K562 (cell line): ENCODE measurements around the gene NEMP1. TPM values are rescaled to one million over a fixed set of nuclear protein-coding genes. Genes with fewer than 3 reads are reported as not detected.

Experiments
- CXXC5 ChIP-seq: fragments of 250-450 bp; sonication (Bioruptor Pico); IDR thresholded peaks from 2 replicates; pipeline ENCODE4 v1.8.0; 2022; ENCODE audit warnings: inconsistent platforms, mild to moderate bottlenecking, moderate library complexity
- DNMT1 ChIP-seq: fragments of 450-650 bp; IDR thresholded peaks from 2 replicates; pipeline ENCODE4 v1.6.1; 2016; ENCODE audit warnings: antibody characterized with exemption, mild to moderate bottlenecking
- HMGN3 ChIP-seq: IDR thresholded peaks from 2 replicates; pipeline ENCODE4 v1.6.1; 2011; ENCODE audit warnings: borderline replicate concordance, low read depth, mild to moderate bottlenecking, mixed read lengths, low read length; ENCODE audit not compliant: insufficient read length; ENCODE audit errors: extremely low read depth
- MTA1 ChIP-seq: fragments of 450-650 bp; IDR thresholded peaks from 2 replicates; pipeline ENCODE4 v1.6.1; 2017; ENCODE audit warnings: borderline replicate concordance
- NRF1 ChIP-seq, 2 experiments: fragments of 450-650 bp; IDR thresholded peaks in 1 of 2; conservative IDR thresholded peaks in 1 of 2; 2 replicates each; pipeline ENCODE4 v1.6.1; 2014; ENCODE audit warnings: mild to moderate bottlenecking in 2 of 2
- PTRF ChIP-seq: fragments of 450-650 bp; IDR thresholded peaks from 2 replicates; pipeline ENCODE4 v1.6.1; 2016; ENCODE audit warnings: mild to moderate bottlenecking, missing genetic modification characterization, missing compliant biosample characterization
- STAT5A ChIP-seq: IDR thresholded peaks from 2 replicates; pipeline ENCODE4 v1.6.1; 2012; ENCODE audit warnings: low read length, inconsistent platforms, borderline replicate concordance
- TAF1 ChIP-seq: IDR thresholded peaks from 2 replicates; pipeline ENCODE4 v1.6.1; 2011; ENCODE audit warnings: mild to moderate bottlenecking, low read length, moderate library complexity; ENCODE audit not compliant: insufficient read depth, control insufficient read depth, severe bottlenecking; ENCODE audit errors: extremely low read depth
- ZFX ChIP-seq: sonication (generic); formaldehyde crosslinking; IDR thresholded peaks from 2 replicates; pipeline ENCODE4 v1.8.0; 2022; ENCODE audit warnings: mild to moderate bottlenecking, missing genetic modification reagents, moderate library complexity
- ZNF830 ChIP-seq: fragments of 250-450 bp; sonication (Bioruptor Pico); IDR thresholded peaks from 2 replicates; pipeline ENCODE4 v1.5.0; 2021; ENCODE audit warnings: mild to moderate bottlenecking
- polyA plus RNA-seq, 8 experiments: library from polyadenylated mRNA; depleted of rRNA in 4 of 8; stranded (reverse) in 5 of 8; unstranded in 3 of 8; fragments of >200 nt; fragmentation: Nextera tagmentation in 2 of 8; fragmentation: Illumina TruSeq in 1 of 8; extraction: Ambion mirVana in 2 of 8; extraction: Trizol in 1 of 8; gene quantifications; 2 replicates each; pipeline versions ENCODE4 v1.2.1 to v1.2.3, GENCODE V29; 2011 to 2014; ENCODE audit warnings: inconsistent platforms in 1 of 8, missing spikeins in 1 of 8
- total RNA-seq, 7 experiments: library from RNA; depleted of rRNA in 6 of 7; stranded (reverse); fragments of >200 nt in 6 of 7; fragmentation: Illumina TruSeq in 2 of 7; extraction: Trizol in 2 of 7; gene quantifications; 2 replicates each; pipeline versions ENCODE4 v1.2.1 to v1.2.3, GENCODE V29; 2011 to 2021; ENCODE audit warnings: low replicate concordance in 1 of 7
- TF ChIP-seq, protein P1 (sequence below): sonication (generic); formaldehyde crosslinking; IDR thresholded peaks from 2 replicates; pipeline ENCODE4 v1.8.0; 2023; ENCODE audit warnings: mild to moderate bottlenecking, missing genetic modification reagents
- TF ChIP-seq, protein P2 (sequence below): fragments of 250-450 bp; sonication (Bioruptor Pico); IDR thresholded peaks from 2 replicates; pipeline ENCODE4 v1.5.0; 2020; ENCODE audit warnings: mild to moderate bottlenecking, borderline replicate concordance
- TF ChIP-seq, protein P3 (sequence below): sonication (generic); formaldehyde crosslinking; IDR thresholded peaks from 2 replicates; pipeline ENCODE4 v1.4.0; 2020; ENCODE audit warnings: mild to moderate bottlenecking, missing genetic modification reagents
- TF ChIP-seq, protein P4 (sequence below): fragments of 450-650 bp; IDR thresholded peaks from 2 replicates; pipeline ENCODE4 v1.6.1; 2016; ENCODE audit warnings: mild to moderate bottlenecking
- TF ChIP-seq, protein P5 (sequence below), 2 experiments: IDR thresholded peaks; 2 replicates each; pipeline ENCODE4 v1.6.1; 2012; ENCODE audit warnings: improper control_type of control experiment in 2 of 2, low read depth in 2 of 2, low read length in 2 of 2, borderline replicate concordance in 1 of 2

NEMP1 gene
- total and polyA plus RNA-seq, 9 of the 15 experiments (the other 6 are each of a cell fraction or from before 2014, with no cell fraction given) = 9.5 to 82.2 (median 41.2) TPM

DNA sequence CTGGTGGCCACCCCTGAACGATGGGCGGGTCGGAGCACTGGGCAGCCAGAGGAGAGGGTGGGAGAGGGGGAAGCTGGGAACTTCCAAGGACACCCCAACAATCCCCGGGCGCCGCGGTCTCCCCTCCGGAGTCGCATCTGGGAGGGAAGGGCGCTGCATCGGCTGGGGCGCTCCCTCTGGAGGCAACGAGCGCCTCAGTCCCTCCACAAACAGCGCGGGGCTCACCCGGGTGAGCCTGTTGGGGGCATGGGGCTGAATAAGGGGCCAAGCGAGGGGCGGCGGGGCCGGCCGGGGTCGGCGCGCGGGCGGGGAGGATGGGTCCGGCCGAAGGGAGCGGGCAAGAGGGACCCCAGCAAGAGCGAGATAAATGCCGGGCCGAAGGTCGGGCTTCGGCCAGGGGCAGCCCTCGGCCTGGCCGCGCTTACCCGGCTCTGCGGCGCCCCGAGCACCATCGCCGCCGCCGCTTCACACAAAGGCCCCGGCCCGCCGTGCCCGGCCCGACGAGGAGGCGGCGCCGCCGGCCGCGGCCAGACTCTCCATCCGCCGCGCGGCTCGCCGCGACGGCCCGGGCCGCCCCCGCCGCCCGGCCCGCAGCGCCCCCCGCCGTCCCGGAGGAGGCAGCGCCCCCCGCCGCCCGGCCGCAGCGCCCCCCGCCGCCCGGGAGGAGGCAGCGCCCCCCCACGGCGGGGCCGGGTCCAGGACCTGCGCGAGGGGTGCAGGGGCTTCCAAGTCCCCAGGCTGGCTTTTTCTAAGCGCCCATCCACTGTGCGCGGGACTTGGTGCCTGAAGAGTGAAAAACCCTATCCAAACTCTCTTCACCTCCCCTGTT lies 72.4 kb downstream of the NEMP1 start, which contains the start of gene ZBTB39 (continued):
- TF ChIP-seq, protein P1, sequence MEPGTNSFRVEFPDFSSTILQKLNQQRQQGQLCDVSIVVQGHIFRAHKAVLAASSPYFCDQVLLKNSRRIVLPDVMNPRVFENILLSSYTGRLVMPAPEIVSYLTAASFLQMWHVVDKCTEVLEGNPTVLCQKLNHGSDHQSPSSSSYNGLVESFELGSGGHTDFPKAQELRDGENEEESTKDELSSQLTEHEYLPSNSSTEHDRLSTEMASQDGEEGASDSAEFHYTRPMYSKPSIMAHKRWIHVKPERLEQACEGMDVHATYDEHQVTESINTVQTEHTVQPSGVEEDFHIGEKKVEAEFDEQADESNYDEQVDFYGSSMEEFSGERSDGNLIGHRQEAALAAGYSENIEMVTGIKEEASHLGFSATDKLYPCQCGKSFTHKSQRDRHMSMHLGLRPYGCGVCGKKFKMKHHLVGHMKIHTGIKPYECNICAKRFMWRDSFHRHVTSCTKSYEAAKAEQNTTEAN (CRISPR knock-in tag) = no peak
- TF ChIP-seq, protein P2, sequence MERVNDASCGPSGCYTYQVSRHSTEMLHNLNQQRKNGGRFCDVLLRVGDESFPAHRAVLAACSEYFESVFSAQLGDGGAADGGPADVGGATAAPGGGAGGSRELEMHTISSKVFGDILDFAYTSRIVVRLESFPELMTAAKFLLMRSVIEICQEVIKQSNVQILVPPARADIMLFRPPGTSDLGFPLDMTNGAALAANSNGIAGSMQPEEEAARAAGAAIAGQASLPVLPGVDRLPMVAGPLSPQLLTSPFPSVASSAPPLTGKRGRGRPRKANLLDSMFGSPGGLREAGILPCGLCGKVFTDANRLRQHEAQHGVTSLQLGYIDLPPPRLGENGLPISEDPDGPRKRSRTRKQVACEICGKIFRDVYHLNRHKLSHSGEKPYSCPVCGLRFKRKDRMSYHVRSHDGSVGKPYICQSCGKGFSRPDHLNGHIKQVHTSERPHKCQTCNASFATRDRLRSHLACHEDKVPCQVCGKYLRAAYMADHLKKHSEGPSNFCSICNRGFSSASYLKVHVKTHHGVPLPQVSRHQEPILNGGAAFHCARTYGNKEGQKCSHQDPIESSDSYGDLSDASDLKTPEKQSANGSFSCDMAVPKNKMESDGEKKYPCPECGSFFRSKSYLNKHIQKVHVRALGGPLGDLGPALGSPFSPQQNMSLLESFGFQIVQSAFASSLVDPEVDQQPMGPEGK (CRISPR knock-in tag) = no peak
- TF ChIP-seq, protein P3, sequence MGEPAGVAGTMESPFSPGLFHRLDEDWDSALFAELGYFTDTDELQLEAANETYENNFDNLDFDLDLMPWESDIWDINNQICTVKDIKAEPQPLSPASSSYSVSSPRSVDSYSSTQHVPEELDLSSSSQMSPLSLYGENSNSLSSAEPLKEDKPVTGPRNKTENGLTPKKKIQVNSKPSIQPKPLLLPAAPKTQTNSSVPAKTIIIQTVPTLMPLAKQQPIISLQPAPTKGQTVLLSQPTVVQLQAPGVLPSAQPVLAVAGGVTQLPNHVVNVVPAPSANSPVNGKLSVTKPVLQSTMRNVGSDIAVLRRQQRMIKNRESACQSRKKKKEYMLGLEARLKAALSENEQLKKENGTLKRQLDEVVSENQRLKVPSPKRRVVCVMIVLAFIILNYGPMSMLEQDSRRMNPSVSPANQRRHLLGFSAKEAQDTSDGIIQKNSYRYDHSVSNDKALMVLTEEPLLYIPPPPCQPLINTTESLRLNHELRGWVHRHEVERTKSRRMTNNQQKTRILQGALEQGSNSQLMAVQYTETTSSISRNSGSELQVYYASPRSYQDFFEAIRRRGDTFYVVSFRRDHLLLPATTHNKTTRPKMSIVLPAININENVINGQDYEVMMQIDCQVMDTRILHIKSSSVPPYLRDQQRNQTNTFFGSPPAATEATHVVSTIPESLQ (CRISPR knock-in tag) = no peak
- peak; percentile 51 for TF ChIP-seq HMGN3
- peak; percentile 19 for TF ChIP-seq TAF1
- no peak for TF ChIP-seq MTA1
- peak in 1 of 2 experiments; percentile 54; a peak in 2 of 4 replicates for TF ChIP-seq NRF1 (conservative IDR thresholded peaks at IDR 0.05 in 1 of 2, IDR thresholded peaks at IDR 0.05 in 1 of 2)
- no peak for TF ChIP-seq PTRF (tag)
- TF ChIP-seq ZFX (CRISPR knock-in tag) = peak; percentile 69
- no peak for TF ChIP-seq ZNF830 (CRISPR knock-in tag)
- peak; percentile 75 for TF ChIP-seq CXXC5 (CRISPR knock-in tag)
- no peak for TF ChIP-seq DNMT1
- TF ChIP-seq STAT5A = no peak
- TF ChIP-seq, protein P4, sequence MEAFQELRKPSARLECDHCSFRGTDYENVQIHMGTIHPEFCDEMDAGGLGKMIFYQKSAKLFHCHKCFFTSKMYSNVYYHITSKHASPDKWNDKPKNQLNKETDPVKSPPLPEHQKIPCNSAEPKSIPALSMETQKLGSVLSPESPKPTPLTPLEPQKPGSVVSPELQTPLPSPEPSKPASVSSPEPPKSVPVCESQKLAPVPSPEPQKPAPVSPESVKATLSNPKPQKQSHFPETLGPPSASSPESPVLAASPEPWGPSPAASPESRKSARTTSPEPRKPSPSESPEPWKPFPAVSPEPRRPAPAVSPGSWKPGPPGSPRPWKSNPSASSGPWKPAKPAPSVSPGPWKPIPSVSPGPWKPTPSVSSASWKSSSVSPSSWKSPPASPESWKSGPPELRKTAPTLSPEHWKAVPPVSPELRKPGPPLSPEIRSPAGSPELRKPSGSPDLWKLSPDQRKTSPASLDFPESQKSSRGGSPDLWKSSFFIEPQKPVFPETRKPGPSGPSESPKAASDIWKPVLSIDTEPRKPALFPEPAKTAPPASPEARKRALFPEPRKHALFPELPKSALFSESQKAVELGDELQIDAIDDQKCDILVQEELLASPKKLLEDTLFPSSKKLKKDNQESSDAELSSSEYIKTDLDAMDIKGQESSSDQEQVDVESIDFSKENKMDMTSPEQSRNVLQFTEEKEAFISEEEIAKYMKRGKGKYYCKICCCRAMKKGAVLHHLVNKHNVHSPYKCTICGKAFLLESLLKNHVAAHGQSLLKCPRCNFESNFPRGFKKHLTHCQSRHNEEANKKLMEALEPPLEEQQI = no peak
- TF ChIP-seq, protein P5, sequence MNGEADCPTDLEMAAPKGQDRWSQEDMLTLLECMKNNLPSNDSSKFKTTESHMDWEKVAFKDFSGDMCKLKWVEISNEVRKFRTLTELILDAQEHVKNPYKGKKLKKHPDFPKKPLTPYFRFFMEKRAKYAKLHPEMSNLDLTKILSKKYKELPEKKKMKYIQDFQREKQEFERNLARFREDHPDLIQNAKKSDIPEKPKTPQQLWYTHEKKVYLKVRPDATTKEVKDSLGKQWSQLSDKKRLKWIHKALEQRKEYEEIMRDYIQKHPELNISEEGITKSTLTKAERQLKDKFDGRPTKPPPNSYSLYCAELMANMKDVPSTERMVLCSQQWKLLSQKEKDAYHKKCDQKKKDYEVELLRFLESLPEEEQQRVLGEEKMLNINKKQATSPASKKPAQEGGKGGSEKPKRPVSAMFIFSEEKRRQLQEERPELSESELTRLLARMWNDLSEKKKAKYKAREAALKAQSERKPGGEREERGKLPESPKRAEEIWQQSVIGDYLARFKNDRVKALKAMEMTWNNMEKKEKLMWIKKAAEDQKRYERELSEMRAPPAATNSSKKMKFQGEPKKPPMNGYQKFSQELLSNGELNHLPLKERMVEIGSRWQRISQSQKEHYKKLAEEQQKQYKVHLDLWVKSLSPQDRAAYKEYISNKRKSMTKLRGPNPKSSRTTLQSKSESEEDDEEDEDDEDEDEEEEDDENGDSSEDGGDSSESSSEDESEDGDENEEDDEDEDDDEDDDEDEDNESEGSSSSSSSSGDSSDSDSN (IDR thresholded peaks at IDR 0.05; ENCODE audit: borderline replicate concordance in 1 of 2, low read depth in 2 of 2, low read length in 2 of 2) = 0 out of 4 replicates have a peak, but pooled peaks of 1 of the 2 experiments have one; percentile 29
